ENCODE measurements around the gene USP40. TPM values are rescaled to one million over a fixed set of nuclear protein-coding genes. Genes with fewer than 3 reads are reported as not detected.

The USP40 gene
- total RNA-seq, 2 donors from 2014 or later: 12.9 to 22.4 TPM

- H3K27ac Mint-ChIP-seq: no peak overlapping the region
- H3K27me3 Mint-ChIP-seq (ENCODE audit: insufficient read depth): no peaks in the 10 kb centered on the region
- peaks cover 2% of the 10 kb centered on the region for H3K4me1 Mint-ChIP-seq
- no peak for TF ChIP-seq CTCF (conservative IDR thresholded peaks at IDR 0.05)
- no peaks in the 10 kb centered on the region for H3K4me1 ChIP-seq (ENCODE audit: control insufficient read depth, insufficient read depth, low read length)
- H3K4me3 ChIP-seq (ENCODE audit: low read length): no peak overlapping the region
- H3K36me3 Mint-ChIP-seq (ENCODE audit: low read depth): peaks cover 4% of the 10 kb centered on the region
- DNase-seq: no peak
- no peaks in the 10 kb centered on the region for H3K36me3 ChIP-seq (ENCODE audit: control insufficient read depth, insufficient read depth, low read length)
- no peaks in the 10 kb centered on the region for H3K9me3 Mint-ChIP-seq
- H3K27ac ChIP-seq (ENCODE audit: low read depth, low read length): no peak overlapping the region
- 81% methylated on average over 4 of the region's 4 CpGs; no CpG with 5 or more reads in 1 of the 2 experiments for WGBS, 2 experiments (ENCODE audit: insufficient coverage in 1 of 2, insufficient read length in 1 of 2)
- H3K27me3 ChIP-seq (ENCODE audit: control insufficient read depth, insufficient read depth, low read length, poor library complexity, severe bottlenecking): no peaks in the 10 kb centered on the region
- H3K9me3 ChIP-seq (ENCODE audit: control insufficient read depth, low read length): no peaks in the 10 kb centered on the region
- H3K4me3 Mint-ChIP-seq: no peak overlapping the region
- no peak overlapping the region for H3K9ac ChIP-seq (ENCODE audit: extremely low read depth, low read length, poor library complexity, severe bottlenecking)
These were observed 15.1 kb downstream of the USP40 start for GRCh38 chr2:233551491-233551890.

GRCh38 chr2:233546774-233547173, 19.8 kb downstream of the USP40 start:
- H3K27me3 ChIP-seq (ENCODE audit: control insufficient read depth, insufficient read depth, low read length, poor library complexity, severe bottlenecking): no peaks in the 10 kb centered on the region
- Mint-ChIP-seq H3K27me3 (ENCODE audit: insufficient read depth) (no peaks in the 10 kb centered on the region), H3K4me3 (no peak overlapping the region), H3K4me1 (peaks cover 13% of the 10 kb centered on the region), H3K27ac (no peak overlapping the region), H3K9me3 (no peaks in the 10 kb centered on the region), H3K36me3 (ENCODE audit: low read depth) (no peaks in the 10 kb centered on the region)
- peaks cover 5% of the 10 kb centered on the region for H3K36me3 ChIP-seq (ENCODE audit: control insufficient read depth, insufficient read depth, low read length)
- DNase-seq: no peak
- no peak overlapping the region for H3K9ac ChIP-seq (ENCODE audit: extremely low read depth, low read length, poor library complexity, severe bottlenecking)
- no peaks in the 10 kb centered on the region for H3K9me3 ChIP-seq (ENCODE audit: control insufficient read depth, low read length)
- no peak overlapping the region for H3K4me3 ChIP-seq (ENCODE audit: low read length)
- TF ChIP-seq CTCF (conservative IDR thresholded peaks at IDR 0.05): no peak
- 89 to 91% methylated on average over 4 of the region's 4 CpGs for WGBS, 2 experiments (ENCODE audit: insufficient coverage in 1 of 2, insufficient read length in 1 of 2)
- no peak overlapping the region for H3K27ac ChIP-seq (ENCODE audit: low read depth, low read length)
- H3K4me1 ChIP-seq (ENCODE audit: control insufficient read depth, insufficient read depth, low read length): no peaks in the 10 kb centered on the region

- H3K27ac Mint-ChIP-seq: no peak overlapping the region
- peaks cover 13% of the 10 kb centered on the region for H3K4me1 Mint-ChIP-seq
- Histone ChIP-seq H3K27me3 (ENCODE audit: control insufficient read depth, insufficient read depth, low read length, poor library complexity, severe bottlenecking) (no peaks in the 10 kb centered on the region), H3K9ac (ENCODE audit: extremely low read depth, low read length, poor library complexity, severe bottlenecking) (no peak overlapping the region), H3K4me3 (ENCODE audit: low read length) (no peak overlapping the region), H3K4me1 (ENCODE audit: control insufficient read depth, insufficient read depth, low read length) (no peaks in the 10 kb centered on the region), H3K9me3 (ENCODE audit: control insufficient read depth, low read length) (no peaks in the 10 kb centered on the region), H3K27ac (ENCODE audit: low read depth, low read length) (no peak overlapping the region), H3K36me3 (ENCODE audit: control insufficient read depth, insufficient read depth, low read length) (peaks cover 5% of the 10 kb centered on the region)
- no peaks in the 10 kb centered on the region for H3K27me3 Mint-ChIP-seq (ENCODE audit: insufficient read depth)
- DNase-seq: no peak
- no peaks in the 10 kb centered on the region for H3K36me3 Mint-ChIP-seq (ENCODE audit: low read depth)
- H3K9me3 Mint-ChIP-seq: no peaks in the 10 kb centered on the region
- TF ChIP-seq CTCF (conservative IDR thresholded peaks at IDR 0.05): no peak
- no peak overlapping the region for H3K4me3 Mint-ChIP-seq
These were observed 20.5 kb downstream of the USP40 start for GRCh38 chr2:233546101-233546500.

Measured in endodermal cell (in vitro differentiated cells).